Fibroblast of the aortic adventitia (primary cell): ENCODE data around the gene TACR1. TPM values are rescaled to one million over a fixed set of nuclear protein-coding genes. Genes with fewer than 3 reads are reported as not detected.
"Not testable (repeated sequence)": the region's sequence is repeated elsewhere in the genome, so short reads cannot be mapped to it uniquely, and the experiment has no call there.

ENCODE experiments used
- DNase-seq: peaks from one replicate; pipeline ENCODE4 v3.0.0-alpha.2; 2010; ENCODE audit warnings: low read depth
- H3K4me3 ChIP-seq: 2 replicates; pipeline ENCODE4 v1.5.1; 2011; ENCODE audit warnings: low read depth, mild to moderate bottlenecking, control low read depth, low read length, moderate library complexity
- CTCF ChIP-seq: IDR thresholded peaks from 2 replicates; pipeline ENCODE4 v1.5.1; 2011; ENCODE audit warnings: mild to moderate bottlenecking, low read length, control low read depth, inconsistent platforms; ENCODE audit not compliant: insufficient read depth
- total RNA-seq: library from RNA; depleted of rRNA; stranded (reverse); fragments of >200 nt; gene quantifications from 2 replicates; pipeline ENCODE4 v1.2.3, GENCODE V29; 2012; ENCODE audit warnings: low replicate concordance

The TACR1 gene
- total RNA-seq, 1 donor = 0.09 TPM

- no peak for DNase-seq
- no peak for TF ChIP-seq CTCF
- no peak overlapping the region for H3K4me3 ChIP-seq
Observed at GRCh38 chr2:75166491-75166890, 32.8 kb downstream of the TACR1 start.

DNA sequence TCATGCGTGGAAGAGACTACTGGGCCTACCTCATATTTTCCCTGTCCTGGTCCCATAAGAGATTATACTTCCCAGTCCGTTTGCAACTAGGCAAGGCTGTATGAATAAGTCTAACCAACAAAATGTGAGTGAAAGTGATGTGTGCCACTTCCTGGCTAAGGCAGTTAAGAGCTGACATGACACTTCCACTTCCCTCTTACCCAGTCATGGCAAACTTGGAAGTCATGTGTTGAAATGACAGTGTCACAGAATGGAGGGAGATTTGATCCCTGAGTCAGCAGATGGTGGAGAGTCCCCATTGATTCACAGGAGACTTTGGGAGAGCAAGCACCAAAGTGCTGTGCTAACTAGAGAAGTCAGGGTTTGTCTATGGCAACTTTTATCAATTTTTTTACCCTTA is 36.4 kb downstream of the TACR1 start:
- TF ChIP-seq CTCF = no peak
- H3K4me3 ChIP-seq = no peak overlapping the region
- no peak for DNase-seq

DNA sequence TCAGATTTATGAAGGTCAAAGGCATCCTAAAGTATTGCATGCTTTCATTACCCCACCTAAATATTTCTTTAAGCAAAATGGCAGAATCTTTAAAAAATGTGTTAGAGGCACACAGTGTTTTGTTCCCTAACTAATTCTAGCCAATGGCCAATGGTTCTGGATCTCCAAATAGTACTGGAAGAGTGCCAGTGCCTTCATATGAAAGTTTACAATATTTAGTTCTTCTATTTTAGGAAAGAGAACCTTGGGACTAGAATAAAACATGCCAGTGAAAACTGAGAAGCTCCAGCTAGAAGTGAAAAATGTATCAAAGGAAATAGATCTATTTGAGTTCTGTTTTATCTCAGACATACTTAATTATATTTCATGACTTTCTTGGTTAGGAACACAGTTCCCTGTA is 37.1 kb downstream of the TACR1 start:
- no peak for DNase-seq
- no peak for TF ChIP-seq CTCF
- H3K4me3 ChIP-seq = no peak overlapping the region

DNA sequence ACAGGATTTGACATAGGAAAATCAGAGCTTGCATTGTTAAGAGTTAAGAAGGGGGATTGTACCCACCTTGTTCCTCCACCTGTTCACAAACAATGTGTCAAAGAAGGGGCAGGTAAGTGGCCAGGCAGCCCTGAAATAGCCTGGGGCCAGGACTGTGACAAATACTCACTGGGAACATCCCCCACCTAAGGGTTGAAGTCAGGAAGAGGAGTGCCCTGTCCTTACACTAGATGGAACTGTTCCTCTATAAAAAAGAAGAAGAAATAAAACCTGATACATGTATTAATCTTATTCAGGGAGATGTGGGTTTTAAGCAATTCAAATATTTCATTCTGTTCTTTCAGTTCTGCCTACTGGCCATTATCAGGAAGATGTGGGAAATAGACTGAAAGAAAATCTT is 41.9 kb downstream of the TACR1 start:
- TF ChIP-seq CTCF = peak; percentile 11
- DNase-seq = no peak
- no peak overlapping the region for H3K4me3 ChIP-seq

DNA sequence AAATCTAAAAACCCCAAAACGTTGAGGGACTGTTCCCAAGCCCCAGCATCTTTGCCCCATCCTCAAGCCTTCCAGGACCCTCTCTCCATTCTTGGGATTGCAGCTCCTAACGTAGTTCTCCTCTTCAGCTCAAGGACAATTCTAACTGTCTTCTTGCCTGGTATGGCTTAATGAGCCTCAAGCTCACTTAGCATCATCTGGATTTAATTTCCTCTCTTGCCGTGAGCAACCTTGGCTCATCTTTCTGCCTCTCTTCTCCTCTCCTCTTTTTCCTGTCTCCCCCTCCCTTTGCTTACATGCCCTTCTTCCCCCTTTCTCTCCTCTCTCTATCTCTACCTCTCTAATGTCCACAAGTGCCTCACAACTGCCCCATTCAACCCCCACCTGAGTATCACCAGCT is 44.2 kb downstream of the TACR1 start:
- DNase-seq = no peak
- H3K4me3 ChIP-seq = no peak overlapping the region
- TF ChIP-seq CTCF = no peak

DNA sequence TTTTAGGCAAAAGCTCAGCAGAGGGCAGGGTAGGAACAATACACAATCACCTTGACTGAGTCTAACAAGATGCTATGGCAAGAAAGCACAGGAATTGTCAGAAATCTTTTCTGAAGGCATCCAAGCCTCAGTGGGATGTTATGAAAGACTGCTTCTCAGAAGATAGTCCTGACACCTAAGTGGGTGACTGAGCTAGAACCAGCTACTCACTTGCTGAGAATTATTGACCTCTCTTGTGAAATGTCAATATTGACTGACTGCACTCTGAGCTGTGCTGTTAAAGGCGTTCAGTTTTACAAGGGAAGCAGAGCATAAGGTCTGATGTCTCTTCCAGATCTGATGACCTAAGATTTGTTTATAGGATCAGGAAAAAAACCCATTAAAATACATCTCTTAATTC is 46.1 kb downstream of the TACR1 start:
- DNase-seq = no peak
- no peak overlapping the region for H3K4me3 ChIP-seq
- TF ChIP-seq CTCF = no peak

DNA sequence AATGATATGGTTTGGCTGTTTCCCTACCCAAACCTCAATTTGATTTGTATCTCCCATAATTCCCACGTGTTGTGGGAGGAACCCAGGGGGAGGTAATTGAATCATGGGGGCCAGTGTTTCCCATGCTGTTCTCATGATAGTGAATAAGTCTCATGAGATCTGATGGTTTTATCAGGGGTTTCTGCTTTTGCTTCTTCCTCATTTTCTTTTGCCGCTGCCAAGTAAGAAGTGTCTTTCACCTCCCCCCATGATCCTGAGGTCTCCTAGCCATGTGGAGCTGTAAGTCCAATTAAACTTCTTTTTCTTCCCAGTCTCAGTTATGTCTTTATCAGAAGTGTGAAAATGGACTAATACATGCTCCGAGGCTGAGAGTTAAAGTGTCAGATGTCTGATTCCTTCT is 47.1 kb downstream of the TACR1 start:
- DNase-seq, H3K4me3 ChIP-seq: not testable (repeated sequence)

DNA sequence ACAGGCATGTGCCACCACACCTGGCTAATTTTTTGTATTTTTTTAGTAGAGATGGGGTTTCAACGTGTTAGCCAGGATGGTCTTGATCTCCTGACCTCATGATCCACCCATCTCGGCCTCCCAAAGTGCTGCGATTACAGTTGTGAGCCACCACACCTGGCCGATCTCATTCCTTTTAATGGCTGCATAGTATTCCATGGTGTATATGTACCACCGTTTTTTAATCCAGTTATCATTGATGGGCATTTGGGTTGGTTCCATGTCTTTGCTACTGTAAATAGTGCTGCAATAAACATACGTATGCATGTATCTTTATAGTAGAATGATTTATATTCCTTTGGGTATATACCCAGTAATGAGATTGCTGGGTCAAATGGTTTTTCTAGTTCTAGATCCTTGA is 51.4 kb downstream of the TACR1 start:
- DNase-seq = not testable (repeated sequence)

More for the DNA sequence above, 51.4 kb downstream of the TACR1 start:
- not testable (repeated sequence) for H3K4me3 ChIP-seq
